Measurements from ENCODE around the gene KRTAP21-1.

GRCh38 chr21:30726726-30727125 lies 28.5 kb downstream of the KRTAP21-1 start:
- TF ChIP-seq CTCF (optimal IDR thresholded peaks at IDR 0.05 in 1 of 3, IDR thresholded peaks at IDR 0.05 in 1 of 3, conservative IDR thresholded peaks at IDR 0.05 in 1 of 3; ENCODE audit: extremely low read depth in 1 of 3, insufficient read depth in 2 of 3, low read length in 3 of 3) (no peak), EZH2 (IDR thresholded peaks at IDR 0.05; ENCODE audit: low read length) (no peak)
